ENCODE measurements around the gene SRI. TPM values are rescaled to one million over a fixed set of nuclear protein-coding genes. Genes with fewer than 3 reads are reported as not detected.

SRI gene
- total RNA-seq, 1 donor from 2014 or later, result 43.3 TPM

- Histone ChIP-seq H3K9ac (ENCODE audit: low read depth in 1 of 3, low read length in 3 of 3) (no peak overlapping the region), H3K36me3 (ENCODE audit: control insufficient read depth in 3 of 3, insufficient read depth in 3 of 3, low read length in 3 of 3) (no peaks in the 10 kb centered on the region), H3K27ac (ENCODE audit: low read depth, low read length) (no peak overlapping the region), H3K4me3 (ENCODE audit: low read length in 3 of 3) (no peak overlapping the region), H3K27me3 (ENCODE audit: control insufficient read depth in 3 of 3, insufficient read depth in 3 of 3, low read length in 3 of 3) (no peaks in the 10 kb centered on the region), H3K4me1 (ENCODE audit: control insufficient read depth in 3 of 3, insufficient read depth in 3 of 3, low read length in 3 of 3) (no peaks in the 10 kb centered on the region), H3K9me3 (ENCODE audit: control insufficient read depth in 3 of 3, low read length in 3 of 3) (peaks cover 7 to 12% (median 10%) of the 10 kb centered on the region in 3 donors)
These were observed 37.1 kb upstream of the SRI start for GRCh38 chr7:88256906-88257305.

GRCh38 chr7:88254721-88255424 is 35.0 kb upstream of the SRI start:
- Histone ChIP-seq H3K27me3 (ENCODE audit: control insufficient read depth in 3 of 3, insufficient read depth in 3 of 3, low read length in 3 of 3) (no peaks in the 10 kb centered on the region), H3K9ac (ENCODE audit: low read depth in 1 of 3, low read length in 3 of 3) (no peak overlapping the region), H3K4me3 (ENCODE audit: low read length in 3 of 3) (no peak overlapping the region)

GRCh38 chr7:88253640-88254039 is 33.8 kb upstream of the SRI start:
- Histone ChIP-seq H3K9ac (ENCODE audit: low read depth in 1 of 3, low read length in 3 of 3) (no peak overlapping the region), H3K4me3 (ENCODE audit: low read length in 3 of 3) (no peak overlapping the region), H3K4me1 (ENCODE audit: control insufficient read depth in 3 of 3, insufficient read depth in 3 of 3, low read length in 3 of 3) (no peaks in the 10 kb centered on the region), H3K27ac (ENCODE audit: low read depth, low read length) (no peak overlapping the region), H3K36me3 (ENCODE audit: control insufficient read depth in 3 of 3, insufficient read depth in 3 of 3, low read length in 3 of 3) (no peaks in the 10 kb centered on the region), H3K27me3 (ENCODE audit: control insufficient read depth in 3 of 3, insufficient read depth in 3 of 3, low read length in 3 of 3) (no peaks in the 10 kb centered on the region), H3K9me3 (ENCODE audit: control insufficient read depth in 3 of 3, low read length in 3 of 3) (peaks cover 7 to 12% (median 10%) of the 10 kb centered on the region in 3 donors)

More at GRCh38 chr7:88254721-88255424, 35.0 kb upstream of the SRI start:
- Histone ChIP-seq H3K4me1 (ENCODE audit: control insufficient read depth in 3 of 3, insufficient read depth in 3 of 3, low read length in 3 of 3) (no peaks in the 10 kb centered on the region), H3K9me3 (ENCODE audit: control insufficient read depth in 3 of 3, low read length in 3 of 3) (peaks cover 7 to 12% (median 10%) of the 10 kb centered on the region in 3 donors), H3K27ac (ENCODE audit: low read depth, low read length) (no peak overlapping the region), H3K36me3 (ENCODE audit: control insufficient read depth in 3 of 3, insufficient read depth in 3 of 3, low read length in 3 of 3) (no peaks in the 10 kb centered on the region)

GRCh38 chr7:88244258-88244657 is 24.4 kb upstream of the SRI start:
- Histone ChIP-seq H3K9me3 (ENCODE audit: control insufficient read depth in 3 of 3, low read length in 3 of 3) (no peaks in the 10 kb centered on the region), H3K27ac (ENCODE audit: low read depth, low read length) (no peak overlapping the region), H3K27me3 (ENCODE audit: control insufficient read depth in 3 of 3, insufficient read depth in 3 of 3, low read length in 3 of 3) (no peaks in the 10 kb centered on the region), H3K4me3 (ENCODE audit: low read length in 3 of 3) (no peak overlapping the region), H3K9ac (ENCODE audit: low read depth in 1 of 3, low read length in 3 of 3) (no peak overlapping the region), H3K4me1 (ENCODE audit: control insufficient read depth in 3 of 3, insufficient read depth in 3 of 3, low read length in 3 of 3) (no peaks in the 10 kb centered on the region), H3K36me3 (ENCODE audit: control insufficient read depth in 3 of 3, insufficient read depth in 3 of 3, low read length in 3 of 3) (no peaks in the 10 kb centered on the region)

GRCh38 chr7:88243345-88243909 is 23.6 kb upstream of the SRI start:
- H3K36me3 ChIP-seq (ENCODE audit: control insufficient read depth in 3 of 3, insufficient read depth in 3 of 3, low read length in 3 of 3), result no peaks in the 10 kb centered on the region
- no peak overlapping the region for H3K9ac ChIP-seq (ENCODE audit: low read depth in 1 of 3, low read length in 3 of 3)
- H3K9me3 ChIP-seq (ENCODE audit: control insufficient read depth in 3 of 3, low read length in 3 of 3), result no peaks in the 10 kb centered on the region
- no peaks in the 10 kb centered on the region for H3K4me1 ChIP-seq (ENCODE audit: control insufficient read depth in 3 of 3, insufficient read depth in 3 of 3, low read length in 3 of 3)
- no peak overlapping the region for H3K4me3 ChIP-seq (ENCODE audit: low read length in 3 of 3)
- no peaks in the 10 kb centered on the region for H3K27me3 ChIP-seq (ENCODE audit: control insufficient read depth in 3 of 3, insufficient read depth in 3 of 3, low read length in 3 of 3)
- H3K27ac ChIP-seq (ENCODE audit: low read depth, low read length), result no peak overlapping the region

GRCh38 chr7:88239852-88240251 is 20.0 kb upstream of the SRI start:
- no peak overlapping the region for H3K4me3 ChIP-seq (ENCODE audit: low read length in 3 of 3)
- no peaks in the 10 kb centered on the region for H3K4me1 ChIP-seq (ENCODE audit: control insufficient read depth in 3 of 3, insufficient read depth in 3 of 3, low read length in 3 of 3)
- no peaks in the 10 kb centered on the region for H3K36me3 ChIP-seq (ENCODE audit: control insufficient read depth in 3 of 3, insufficient read depth in 3 of 3, low read length in 3 of 3)
- no peak overlapping the region for H3K27ac ChIP-seq (ENCODE audit: low read depth, low read length)
- no peaks in the 10 kb centered on the region for H3K27me3 ChIP-seq (ENCODE audit: control insufficient read depth in 3 of 3, insufficient read depth in 3 of 3, low read length in 3 of 3)
- H3K9me3 ChIP-seq (ENCODE audit: control insufficient read depth in 3 of 3, low read length in 3 of 3), result no peaks in the 10 kb centered on the region
- no peak overlapping the region for H3K9ac ChIP-seq (ENCODE audit: low read depth in 1 of 3, low read length in 3 of 3)

- Histone ChIP-seq H3K36me3 (ENCODE audit: control insufficient read depth in 3 of 3, insufficient read depth in 3 of 3, low read length in 3 of 3) (no peaks in the 10 kb centered on the region), H3K4me1 (ENCODE audit: control insufficient read depth in 3 of 3, insufficient read depth in 3 of 3, low read length in 3 of 3) (no peaks in the 10 kb centered on the region)
These were observed 14.0 kb upstream of the SRI start for GRCh38 chr7:88233828-88234227.

GRCh38 chr7:88230646-88231045 is 10.8 kb upstream of the SRI start:
- Histone ChIP-seq H3K9ac (ENCODE audit: low read depth in 1 of 3, low read length in 3 of 3) (no peak overlapping the region), H3K4me3 (ENCODE audit: low read length in 3 of 3) (no peak overlapping the region), H3K4me1 (ENCODE audit: control insufficient read depth in 3 of 3, insufficient read depth in 3 of 3, low read length in 3 of 3) (no peaks in the 10 kb centered on the region), H3K27ac (ENCODE audit: low read depth, low read length) (no peak overlapping the region), H3K36me3 (ENCODE audit: control insufficient read depth in 3 of 3, insufficient read depth in 3 of 3, low read length in 3 of 3) (no peaks in the 10 kb centered on the region), H3K27me3 (ENCODE audit: control insufficient read depth in 3 of 3, insufficient read depth in 3 of 3, low read length in 3 of 3) (no peaks in the 10 kb centered on the region), H3K9me3 (ENCODE audit: control insufficient read depth in 3 of 3, low read length in 3 of 3) (no peaks in the 10 kb centered on the region)

More at GRCh38 chr7:88233828-88234227, 14.0 kb upstream of the SRI start:
- H3K27ac ChIP-seq (ENCODE audit: low read depth, low read length), result no peak overlapping the region
- H3K9ac ChIP-seq (ENCODE audit: low read depth in 1 of 3, low read length in 3 of 3), result no peak overlapping the region
- H3K4me3 ChIP-seq (ENCODE audit: low read length in 3 of 3), result no peak overlapping the region
- H3K27me3 ChIP-seq (ENCODE audit: control insufficient read depth in 3 of 3, insufficient read depth in 3 of 3, low read length in 3 of 3), result no peaks in the 10 kb centered on the region
- no peaks in the 10 kb centered on the region for H3K9me3 ChIP-seq (ENCODE audit: control insufficient read depth in 3 of 3, low read length in 3 of 3)

GRCh38 chr7:88229302-88229995 is 9.6 kb upstream of the SRI start:
- Histone ChIP-seq H3K9me3 (ENCODE audit: control insufficient read depth in 3 of 3, low read length in 3 of 3) (no peaks in the 10 kb centered on the region), H3K27me3 (ENCODE audit: control insufficient read depth in 3 of 3, insufficient read depth in 3 of 3, low read length in 3 of 3) (no peaks in the 10 kb centered on the region), H3K4me3 (ENCODE audit: low read length in 3 of 3) (no peak overlapping the region), H3K9ac (ENCODE audit: low read depth in 1 of 3, low read length in 3 of 3) (no peak overlapping the region), H3K36me3 (ENCODE audit: control insufficient read depth in 3 of 3, insufficient read depth in 3 of 3, low read length in 3 of 3) (no peaks in the 10 kb centered on the region), H3K27ac (ENCODE audit: low read depth, low read length) (no peak overlapping the region), H3K4me1 (ENCODE audit: control insufficient read depth in 3 of 3, insufficient read depth in 3 of 3, low read length in 3 of 3) (no peaks in the 10 kb centered on the region)

- Histone ChIP-seq H3K36me3 (ENCODE audit: control insufficient read depth in 3 of 3, insufficient read depth in 3 of 3, low read length in 3 of 3) (no peaks in the 10 kb centered on the region), H3K4me1 (ENCODE audit: control insufficient read depth in 3 of 3, insufficient read depth in 3 of 3, low read length in 3 of 3) (no peaks in the 10 kb centered on the region), H3K27me3 (ENCODE audit: control insufficient read depth in 3 of 3, insufficient read depth in 3 of 3, low read length in 3 of 3) (no peaks in the 10 kb centered on the region), H3K4me3 (ENCODE audit: low read length in 3 of 3) (no peak overlapping the region), H3K9ac (ENCODE audit: low read depth in 1 of 3, low read length in 3 of 3) (no peak overlapping the region), H3K27ac (ENCODE audit: low read depth, low read length) (no peak overlapping the region), H3K9me3 (ENCODE audit: control insufficient read depth in 3 of 3, low read length in 3 of 3) (no peaks in the 10 kb centered on the region)
These were observed 7.2 kb upstream of the SRI start for GRCh38 chr7:88226886-88227516.
